HepG2 (cell line): ENCODE measurements around the gene DDX17. TPM values are rescaled to one million over a fixed set of nuclear protein-coding genes. Genes with fewer than 3 reads are reported as not detected.
A peak's percentile ranks its signal among the peaks of the same experiment; 100 is the strongest.

Experiments
- BHLHE40 ChIP-seq: IDR thresholded peaks from 2 replicates; pipeline ENCODE4 v1.6.1; 2011; ENCODE audit warnings: low read length, improper control_type of control experiment
- HNRNPLL ChIP-seq: fragments of 200-400 bp; formaldehyde crosslinking; IDR thresholded peaks from 2 replicates; pipeline ENCODE4 v1.6.1; 2017; ENCODE audit warnings: mild to moderate bottlenecking, low read depth, low read length; ENCODE audit not compliant: poor library complexity, severe bottlenecking
- PAF1 ChIP-seq: IDR thresholded peaks from 2 replicates; pipeline ENCODE4 v1.6.1; 2016; ENCODE audit warnings: missing genetic modification reagents, missing compliant biosample characterization
- PRDM10 ChIP-seq: sonication (generic); formaldehyde crosslinking; IDR thresholded peaks from 2 replicates; pipeline ENCODE4 v1.4.0; 2020; ENCODE audit warnings: low read depth, missing genetic modification reagents
- PRDM15 ChIP-seq: sonication (generic); formaldehyde crosslinking; IDR thresholded peaks from 2 replicates; pipeline ENCODE4 v1.4.0; 2020; ENCODE audit warnings: missing genetic modification reagents
- RBM39 ChIP-seq: fragments of 200-400 bp; formaldehyde crosslinking; IDR thresholded peaks from one replicate; pipeline ENCODE4 v1.6.1; 2018; ENCODE audit warnings: antibody characterized with exemption, mild to moderate bottlenecking, low read depth, low read length; ENCODE audit not compliant: poor library complexity, severe bottlenecking
- SP1 ChIP-seq, 2 experiments: fragments of 450-650 bp in 1 of 2; sonication (generic) in 1 of 2; formaldehyde crosslinking in 1 of 2; IDR thresholded peaks; 2 replicates each; pipeline versions ENCODE4 v1.4.0 to v1.6.1; 2016 to 2020; ENCODE audit warnings: missing genetic modification reagents in 1 of 2
- XRCC5 ChIP-seq: fragments of 200-400 bp; formaldehyde crosslinking; optimal IDR thresholded peaks from 2 replicates; pipeline ENCODE3; 2017; ENCODE audit warnings: mild to moderate bottlenecking, low read length
- YY1 ChIP-seq: IDR thresholded peaks from 2 replicates; pipeline ENCODE4 v1.6.1; 2011; ENCODE audit warnings: low read length, low read depth, moderate library complexity, mild to moderate bottlenecking; ENCODE audit not compliant: insufficient read depth, insufficient replicate concordance
- ZNF335 ChIP-seq: sonication (generic); formaldehyde crosslinking; IDR thresholded peaks from 2 replicates; pipeline ENCODE4 v1.4.0; 2020; ENCODE audit warnings: missing genetic modification reagents
- ZNF574 ChIP-seq: sonication (generic); formaldehyde crosslinking; IDR thresholded peaks from 2 replicates; pipeline ENCODE4 v1.4.0; 2020; ENCODE audit warnings: missing genetic modification reagents
- ZNF687 ChIP-seq: sonication (generic); formaldehyde crosslinking; IDR thresholded peaks from 2 replicates; pipeline ENCODE4 v1.5.1; 2020; ENCODE audit warnings: mild to moderate bottlenecking, missing genetic modification reagents, moderate library complexity
- polyA plus RNA-seq, 8 experiments: library from polyadenylated mRNA; depleted of rRNA in 3 of 8; stranded (reverse) in 7 of 8; unstranded in 1 of 8; fragments of >200 nt; fragmentation: Illumina TruSeq in 4 of 8; extraction: Trizol in 4 of 8; gene quantifications; 2 replicates each; pipeline versions ENCODE4 v1.2.1 to v1.2.3, GENCODE V29; 2011 to 2016; ENCODE audit warnings: low read depth in 4 of 8, missing spikeins in 1 of 8, mixed read lengths in 1 of 8; ENCODE audit not compliant: insufficient read depth in 1 of 8
- total RNA-seq, 5 experiments: library from RNA; depleted of rRNA; stranded (reverse); fragments of >200 nt; fragmentation: Illumina TruSeq; extraction: Trizol; gene quantifications; 2 replicates each; pipeline ENCODE4 v1.2.3, GENCODE V29; 2016; ENCODE audit warnings: low read depth in 1 of 5

DDX17 gene
- total and polyA plus RNA-seq, 2 of the 13 experiments (the other 11 are each of a cell fraction or from before 2014, with no cell fraction given): 238 to 344 TPM

GRCh38 chr22:38455530-38456271 lies 50.4 kb downstream of the DDX17 start (continued):
- TF ChIP-seq HNRNPLL (peak; percentile 52), PRDM15 (CRISPR knock-in tag) (peak; percentile 99), ZNF574 (CRISPR knock-in tag) (peak; percentile 12; the same call in 1 of the 2 replicates), PAF1 (CRISPR knock-in tag) (no peak), XRCC5 (peak; percentile 59), RBM39 (peak; percentile 65), ZNF335 (CRISPR knock-in tag) (no peak), PRDM10 (CRISPR knock-in tag) (peak; percentile 62; the same call in 1 of the 2 replicates), BHLHE40 (peak; percentile 38; the same call in 1 of the 2 replicates), ZNF687 (CRISPR knock-in tag) (peak; percentile 25; the same call in 1 of the 2 replicates), SP1 (IDR thresholded peaks at IDR 0.05) (no peak), SP1 (CRISPR knock-in tag; IDR thresholded peaks at IDR 0.05) (0 out of 2 replicates have a peak, but pooled peaks have one; percentile 18), YY1 (peak; percentile 79)
